Caco-2 (cell line): ENCODE data around the gene MTMR11. TPM values are rescaled to one million over a fixed set of nuclear protein-coding genes. Genes with fewer than 3 reads are reported as not detected.

Experiments used
- BruUV-seq: library from RNA; stranded (reverse); fragments of 400-500 nt; replicated peaks from 2 replicates; lab custom pipeline; 2021; lab: Mats Ljungman, UMichigan
- CTCF ChIA-PET: fragments of 300-600 bp; sonication (Branson Sonifier 250); formaldehyde crosslinking; loops from one replicate; lab custom pipeline; 2022; ENCODE audit warnings: antibody characterized with exemption; lab: Charles Lee
- POLR2A ChIA-PET: fragments of 300-600 bp; sonication (Branson Sonifier 250); formaldehyde crosslinking; loops from one replicate; lab custom pipeline; 2022; ENCODE audit warnings: antibody characterized with exemption; lab: Charles Lee
- DNase-seq, 2 experiments: peaks; one replicate each; pipeline versions ENCODE4 v3.0.0 to v3.0.0-alpha.2; 2020 to 2022
- H3K27me3 ChIP-seq: replicated peaks from 2 replicates; pipeline ENCODE4 v1.6.0; 2011; ENCODE audit warnings: low read length; ENCODE audit not compliant: control insufficient read depth, insufficient read depth
- H3K36me3 ChIP-seq: 2 replicates; pipeline ENCODE4 v1.5.1; 2011; ENCODE audit warnings: low read length; ENCODE audit not compliant: control insufficient read depth, insufficient read depth
- H3K4me1 ChIP-seq: fragments of 250-450 bp; sonication (Bioruptor Pico); 2 replicates; pipeline ENCODE4 v1.5.1; 2020; ENCODE audit warnings: mild to moderate bottlenecking
- H3K4me3 ChIP-seq: 2 replicates; pipeline ENCODE4 v1.5.1; 2011; ENCODE audit warnings: low read depth, mild to moderate bottlenecking, control low read depth, low read length
- H3K9me3 ChIP-seq: fragments of 250-450 bp; sonication (Bioruptor Pico); 2 replicates; pipeline ENCODE4 v1.5.1; 2020; ENCODE audit warnings: mild to moderate bottlenecking, moderate library complexity
- H3K27ac Mint-ChIP-seq: one replicate; pipeline ENCODE4 v1.8.0; 2022; ENCODE audit warnings: mixed read lengths; ENCODE audit not compliant: unreplicated experiment
- H3K27me3 Mint-ChIP-seq: one replicate; pipeline ENCODE4 v1.8.0; 2022; ENCODE audit warnings: mixed read lengths; ENCODE audit not compliant: insufficient read depth, unreplicated experiment
- H3K36me3 Mint-ChIP-seq: one replicate; pipeline ENCODE4 v1.8.0; 2022; ENCODE audit warnings: mild to moderate bottlenecking, mixed read lengths; ENCODE audit not compliant: insufficient read depth, unreplicated experiment
- H3K4me1 Mint-ChIP-seq: one replicate; pipeline ENCODE4 v1.8.0; 2022; ENCODE audit warnings: low read depth, mixed read lengths; ENCODE audit not compliant: unreplicated experiment
- H3K4me3 Mint-ChIP-seq: one replicate; pipeline ENCODE4 v1.8.0; 2022; ENCODE audit warnings: mild to moderate bottlenecking, moderate library complexity, mixed read lengths; ENCODE audit not compliant: unreplicated experiment
- H3K9me3 Mint-ChIP-seq: one replicate; pipeline ENCODE4 v1.8.0; 2022; ENCODE audit warnings: mixed read lengths; ENCODE audit not compliant: unreplicated experiment
- CTCF ChIP-seq, 2 experiments: fragments of 200-600 bp in 1 of 2; IDR thresholded peaks; 1 replicate in 1 of 2; 2 replicates in 1 of 2; pipeline versions ENCODE4 v1.5.1 to v1.8.0; 2011 to 2022; ENCODE audit warnings: antibody characterized with exemption in 1 of 2, control low read depth in 1 of 2, inconsistent platforms in 1 of 2, low read depth in 1 of 2, low read length in 1 of 2, mild to moderate bottlenecking in 1 of 2, moderate library complexity in 1 of 2; ENCODE audit not compliant: insufficient read depth in 1 of 2, severe bottlenecking in 1 of 2, unreplicated experiment in 1 of 2
- intact Hi-C: fragments of 100-400 bp; cut with micrococcal nuclease; formaldehyde crosslinking; loops from one replicate; pipeline ENCODE4 v1.10.0; 2022; ENCODE audit not compliant: unreplicated experiment
- total RNA-seq: library from RNA; stranded (reverse); gene quantifications from 2 replicates; pipeline ENCODE4 v1.2.3, GENCODE V29; 2022

The MTMR11 gene
- total RNA-seq, 1 experiment from 2014 or later: 2.2 TPM

GRCh38 chr1:149972547-149972946, 35.9 kb upstream of the MTMR11 start:
- CTCF ChIA-PET: no interaction called here
- H3K36me3 Mint-ChIP-seq: peaks cover 41% of the 10 kb centered on the region

GRCh38 chr1:149967646-149968045, 31.0 kb upstream of the MTMR11 start:
- TF ChIP-seq CTCF (IDR thresholded peaks at IDR 0.05; ENCODE audit: insufficient read depth in 1 of 2, low read depth in 1 of 2, low read length in 1 of 2, severe bottlenecking in 1 of 2, unreplicated experiment in 1 of 2): no peak
- no peaks in the 10 kb centered on the region for H3K27me3 Mint-ChIP-seq
- Histone ChIP-seq H3K4me1 (no peaks in the 10 kb centered on the region), H3K4me3 (no peak overlapping the region), H3K27me3 (no peaks in the 10 kb centered on the region), H3K9me3 (no peaks in the 10 kb centered on the region), H3K36me3 (0 out of 2 replicates have a peak, but pooled peaks cover 5% of the 10 kb centered on the region)
- H3K4me3 Mint-ChIP-seq: no peak overlapping the region
- no peak for DNase-seq
- intact Hi-C loops: no loop called here
- H3K9me3 Mint-ChIP-seq: no peaks in the 10 kb centered on the region
- H3K27ac Mint-ChIP-seq: no peak overlapping the region
- BruUV-seq: no TSS peak
- H3K36me3 Mint-ChIP-seq: peaks cover 43% of the 10 kb centered on the region
- POLR2A ChIA-PET: no interaction called here
- CTCF ChIA-PET: no interaction called here
- H3K4me1 Mint-ChIP-seq: no peaks in the 10 kb centered on the region

More at GRCh38 chr1:149972547-149972946, 35.9 kb upstream of the MTMR11 start:
- no peaks in the 10 kb centered on the region for H3K9me3 Mint-ChIP-seq
- POLR2A ChIA-PET: no interaction called here
- H3K4me3 Mint-ChIP-seq: no peak overlapping the region
- H3K27me3 Mint-ChIP-seq: no peaks in the 10 kb centered on the region
- no peak overlapping the region for H3K27ac Mint-ChIP-seq
- intact Hi-C loops: no loop called here
- Histone ChIP-seq H3K36me3 (no peaks in the 10 kb centered on the region; the same call in none of the 2 replicates), H3K9me3 (no peaks in the 10 kb centered on the region), H3K27me3 (no peaks in the 10 kb centered on the region), H3K4me1 (no peaks in the 10 kb centered on the region), H3K4me3 (no peak overlapping the region)
- no TSS peak for BruUV-seq
- no peaks in the 10 kb centered on the region for H3K4me1 Mint-ChIP-seq
- TF ChIP-seq CTCF (IDR thresholded peaks at IDR 0.05; ENCODE audit: insufficient read depth in 1 of 2, low read depth in 1 of 2, low read length in 1 of 2, severe bottlenecking in 1 of 2, unreplicated experiment in 1 of 2): no peak
- no peak for DNase-seq

- BruUV-seq: no TSS peak
- H3K9me3 ChIP-seq: no peaks in the 10 kb centered on the region
- intact Hi-C loops: no loop called here
- TF ChIP-seq CTCF (IDR thresholded peaks at IDR 0.05; ENCODE audit: insufficient read depth in 1 of 2, low read depth in 1 of 2, low read length in 1 of 2, severe bottlenecking in 1 of 2, unreplicated experiment in 1 of 2): no peak
- 0 out of 2 replicates have a peak, but pooled peaks cover 5% of the 10 kb centered on the region for H3K36me3 ChIP-seq
- no peak overlapping the region for H3K4me3 Mint-ChIP-seq
- no peak overlapping the region for H3K4me3 ChIP-seq
- CTCF ChIA-PET: no interaction called here
- no peak for DNase-seq
- peaks cover 46% of the 10 kb centered on the region for H3K36me3 Mint-ChIP-seq
- H3K27ac Mint-ChIP-seq: no peak overlapping the region
- no peaks in the 10 kb centered on the region for H3K4me1 Mint-ChIP-seq
- no peaks in the 10 kb centered on the region for H3K27me3 ChIP-seq
- H3K4me1 ChIP-seq: no peaks in the 10 kb centered on the region
- POLR2A ChIA-PET: interaction anchor here (0.6 kb wide), 1 partner anchor 612 kb away, joined by 6 read pairs; no protein-coding TSS in a partner anchor
- no peaks in the 10 kb centered on the region for H3K27me3 Mint-ChIP-seq
- no peaks in the 10 kb centered on the region for H3K9me3 Mint-ChIP-seq
Observed at GRCh38 chr1:149967041-149967440, 30.4 kb upstream of the MTMR11 start.
